HCT116 (cell line): ENCODE data around the gene NACC1. TPM values are rescaled to one million over a fixed set of nuclear protein-coding genes. Genes with fewer than 3 reads are reported as not detected.

Experiments used
- ATAC-seq: fragments of 200-7000 bp; cut with Tn5 transposase; 2 replicates; pipeline ENCODE4 v1.9.1; 2020; ENCODE audit warnings: mild to moderate bottlenecking, moderate library complexity
- BruUV-seq: library from RNA; stranded (reverse); fragments of 400-500 nt; replicated peaks from 2 replicates; lab custom pipeline; 2021; lab: Mats Ljungman, UMichigan
- CTCF ChIA-PET: fragments of 300-600 bp; sonication (Branson Sonifier 250); formaldehyde crosslinking; loops from one replicate; lab custom pipeline; 2021; ENCODE audit warnings: antibody characterized with exemption; lab: Charles Lee
- POLR2A ChIA-PET: fragments of 300-600, 350-600 bp; sonication (Branson Sonifier 250); formaldehyde crosslinking; loops from one replicate; lab custom pipeline; 2021; ENCODE audit warnings: antibody characterized with exemption; lab: Charles Lee
- RAD21 ChIA-PET, 2 experiments: fragments of 300-600 bp; sonication (Branson Sonifier 250); formaldehyde crosslinking; loops; one replicate each; lab custom pipeline; 2023; ENCODE audit warnings: low total read pairs in 2 of 2; ENCODE audit not compliant: uncharacterized antibody in 2 of 2, unreplicated experiment in 2 of 2, low non-redundant PET in 1 of 2; lab: Charles Lee
- DNase-seq: peaks from one replicate; pipeline ENCODE4 v3.0.0-alpha.2; 2010; ENCODE audit warnings: low read depth, low spot score
- H2AFZ ChIP-seq: fragments of 200-600 bp; shearing (Covaris generic), sonication (generic); 2 replicates; pipeline ENCODE4 v1.6.1; 2017; ENCODE audit warnings: low read depth, mixed run types, mixed read lengths, antibody characterized with exemption, low read length; ENCODE audit not compliant: poor library complexity, severe bottlenecking
- H3K27ac ChIP-seq: 2 replicates; pipeline ENCODE4 v1.5.1; 2012; ENCODE audit warnings: low read depth, low read length
- H3K27me3 ChIP-seq: fragments of 200-600 bp; sonication (generic); 2 replicates; pipeline ENCODE4 v1.6.1; 2016; ENCODE audit warnings: mixed run types, low read length, mixed read lengths; ENCODE audit not compliant: insufficient read depth
- H3K36me3 ChIP-seq, 2 experiments: fragments of 200-500 bp in 1 of 2; fragments of 200-600 bp in 1 of 2; sonication (Bioruptor generic) in 1 of 2; sonication (generic) in 1 of 2; 2 replicates each; pipeline versions ENCODE4 v1.5.1 to v1.6.1; 2014 to 2016; ENCODE audit warnings: low read length in 2 of 2, inconsistent platforms in 1 of 2, mixed read lengths in 1 of 2, mixed run types in 1 of 2; ENCODE audit not compliant: insufficient read depth in 2 of 2, control insufficient read depth in 1 of 2
- H3K4me1 ChIP-seq, 2 experiments: fragments of 200-600 bp in 1 of 2; sonication (generic) in 1 of 2; 2 replicates each; pipeline versions ENCODE4 v1.5.1 to v1.6.1; 2012 to 2017; ENCODE audit warnings: low read length in 2 of 2, inconsistent platforms in 1 of 2, mild to moderate bottlenecking in 1 of 2, mixed read lengths in 1 of 2, mixed run types in 1 of 2, moderate library complexity in 1 of 2; ENCODE audit not compliant: insufficient read depth in 2 of 2, control insufficient read depth in 1 of 2
- H3K4me2 ChIP-seq: fragments of 200-600 bp; sonication (generic); 2 replicates; pipeline ENCODE4 v1.6.1; 2017; ENCODE audit warnings: mixed run types, low read length, mixed read lengths
- H3K4me3 ChIP-seq, 2 experiments: fragments of 200-600 bp in 1 of 2; sonication (generic) in 1 of 2; replicated peaks in 1 of 2; 2 replicates each; pipeline ENCODE4 v1.5.1; 2011 to 2016; ENCODE audit warnings: low read length in 2 of 2, control low read depth in 1 of 2, low read depth in 1 of 2, mild to moderate bottlenecking in 1 of 2, mixed read lengths in 1 of 2, mixed run types in 1 of 2
- H3K79me2 ChIP-seq: fragments of 200-600 bp; sonication (generic); 2 replicates; pipeline ENCODE4 v1.6.1; 2017; ENCODE audit warnings: mild to moderate bottlenecking, mixed run types, low read length, moderate library complexity, mixed read lengths; ENCODE audit not compliant: insufficient read depth
- H3K9ac ChIP-seq: fragments of 200-600 bp; sonication (generic); 2 replicates; pipeline ENCODE4 v1.6.1; 2016; ENCODE audit warnings: low read length, mixed read lengths
- H3K9me2 ChIP-seq: fragments of 200-600 bp; sonication (generic), shearing (Covaris generic); 2 replicates; pipeline ENCODE4 v1.6.1; 2017; ENCODE audit warnings: mixed run types, mild to moderate bottlenecking, moderate library complexity; ENCODE audit not compliant: insufficient read depth
- H3K9me3 ChIP-seq, 2 experiments: fragments of 200-500 bp in 1 of 2; fragments of 200-600 bp in 1 of 2; sonication (Bioruptor generic) in 1 of 2; sonication (generic) in 1 of 2; 2 replicates each; pipeline ENCODE4 v1.6.1; 2014 to 2017; ENCODE audit warnings: low read length in 2 of 2, mixed read lengths in 2 of 2, inconsistent platforms in 1 of 2, low read depth in 1 of 2, mild to moderate bottlenecking in 1 of 2, mixed run types in 1 of 2, moderate library complexity in 1 of 2; ENCODE audit not compliant: control insufficient read depth in 1 of 2, insufficient read depth in 1 of 2
- H4K20me1 ChIP-seq: fragments of 200-600 bp; sonication (generic), shearing (Covaris generic); 2 replicates; pipeline ENCODE4 v1.6.1; 2017; ENCODE audit warnings: mixed run types, mild to moderate bottlenecking, moderate library complexity; ENCODE audit not compliant: insufficient read depth
- CEBPB ChIP-seq: IDR thresholded peaks from 2 replicates; pipeline ENCODE4 v1.6.1; 2012; ENCODE audit warnings: low read depth
- CTCF ChIP-seq, 3 experiments: fragments of 200-600 bp in 1 of 3; sonication (generic) in 1 of 3; IDR thresholded peaks in 2 of 3; conservative IDR thresholded peaks in 1 of 3; 2 replicates each; pipeline ENCODE4 v1.5.1; 2012 to 2017; ENCODE audit warnings: low read depth in 2 of 3, low read length in 2 of 3, antibody characterized with exemption in 1 of 3, borderline replicate concordance in 1 of 3, control low read depth in 1 of 3, mild to moderate bottlenecking in 1 of 3, mixed read lengths in 1 of 3, mixed run types in 1 of 3, moderate library complexity in 1 of 3; ENCODE audit not compliant: insufficient read depth in 1 of 3
- EGR1 ChIP-seq: IDR thresholded peaks from 2 replicates; pipeline ENCODE4 v1.6.1; 2012; ENCODE audit warnings: low read depth
- ELF1 ChIP-seq: IDR thresholded peaks from 2 replicates; pipeline ENCODE4 v1.6.1; 2012; ENCODE audit warnings: low read depth, borderline replicate concordance
- EZH2 ChIP-seq: fragments of 200-600 bp; sonication (generic); IDR thresholded peaks from 2 replicates; pipeline ENCODE4 v1.6.1; 2017; ENCODE audit warnings: antibody characterized with exemption, mixed run types
- FOSL1 ChIP-seq: IDR thresholded peaks from 2 replicates; pipeline ENCODE4 v1.6.1; 2012; ENCODE audit warnings: low read depth
- JUND ChIP-seq: IDR thresholded peaks from 2 replicates; pipeline ENCODE4 v1.6.1; 2012
- POLR2A ChIP-seq: IDR thresholded peaks from 2 replicates; pipeline ENCODE4 v1.7.0; 2011; ENCODE audit warnings: borderline replicate concordance; ENCODE audit not compliant: insufficient read depth, insufficient read length; ENCODE audit errors: extremely low read depth
- POLR2AphosphoS5 ChIP-seq: IDR thresholded peaks from 2 replicates; pipeline ENCODE4 v1.6.1; 2011; ENCODE audit warnings: mild to moderate bottlenecking, low read depth, low read length, moderate library complexity
- SIN3A ChIP-seq: IDR thresholded peaks from 2 replicates; pipeline ENCODE4 v1.6.1; 2012; ENCODE audit warnings: low read depth
- SP1 ChIP-seq: IDR thresholded peaks from 2 replicates; pipeline ENCODE4 v1.6.1; 2012; ENCODE audit warnings: low read depth
- TCF7L2 ChIP-seq: IDR thresholded peaks from 2 replicates; pipeline ENCODE4 v1.7.0; 2011; ENCODE audit warnings: borderline replicate concordance, inconsistent platforms; ENCODE audit not compliant: insufficient read depth, insufficient read length; ENCODE audit errors: extremely low read depth
- YY1 ChIP-seq: IDR thresholded peaks from 2 replicates; pipeline ENCODE4 v1.6.1; 2011; ENCODE audit warnings: low read length, low read depth, moderate library complexity, mild to moderate bottlenecking; ENCODE audit not compliant: insufficient replicate concordance; ENCODE audit errors: extremely low read depth
- ZBTB33 ChIP-seq: IDR thresholded peaks from 2 replicates; pipeline ENCODE4 v1.6.1; 2011; ENCODE audit warnings: mild to moderate bottlenecking, low read length, moderate library complexity; ENCODE audit not compliant: insufficient replicate concordance; ENCODE audit errors: extremely low read depth
- intact Hi-C: fragments of 100-400 bp; cut with micrococcal nuclease; formaldehyde crosslinking; loops from 2 replicates; pipeline ENCODE4 v1.10.0; 2022
- total RNA-seq: library from RNA; stranded (reverse); gene quantifications from one replicate; pipeline ENCODE4 v1.2.1, GENCODE V29; 2021; ENCODE audit not compliant: unreplicated experiment
- TF ChIP-seq, protein P1 (sequence below): IDR thresholded peaks from 2 replicates; pipeline ENCODE4 v1.6.1; 2012

Gene NACC1
- total RNA-seq, 1 experiment from 2014 or later: 181 TPM

- TF ChIP-seq ZBTB33 (no peak), EZH2 (no peak), TCF7L2 (no peak), SP1 (no peak), POLR2AphosphoS5 (no peak; the same call in 1 of the 2 replicates), JUND (no peak), CEBPB (no peak), YY1 (no peak)
- TF ChIP-seq, protein P1, sequence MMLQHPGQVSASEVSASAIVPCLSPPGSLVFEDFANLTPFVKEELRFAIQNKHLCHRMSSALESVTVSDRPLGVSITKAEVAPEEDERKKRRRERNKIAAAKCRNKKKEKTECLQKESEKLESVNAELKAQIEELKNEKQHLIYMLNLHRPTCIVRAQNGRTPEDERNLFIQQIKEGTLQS: no peak
Observed at GRCh38 chr19:13132471-13133180, 14.6 kb downstream of the NACC1 start (continued).

DNA sequence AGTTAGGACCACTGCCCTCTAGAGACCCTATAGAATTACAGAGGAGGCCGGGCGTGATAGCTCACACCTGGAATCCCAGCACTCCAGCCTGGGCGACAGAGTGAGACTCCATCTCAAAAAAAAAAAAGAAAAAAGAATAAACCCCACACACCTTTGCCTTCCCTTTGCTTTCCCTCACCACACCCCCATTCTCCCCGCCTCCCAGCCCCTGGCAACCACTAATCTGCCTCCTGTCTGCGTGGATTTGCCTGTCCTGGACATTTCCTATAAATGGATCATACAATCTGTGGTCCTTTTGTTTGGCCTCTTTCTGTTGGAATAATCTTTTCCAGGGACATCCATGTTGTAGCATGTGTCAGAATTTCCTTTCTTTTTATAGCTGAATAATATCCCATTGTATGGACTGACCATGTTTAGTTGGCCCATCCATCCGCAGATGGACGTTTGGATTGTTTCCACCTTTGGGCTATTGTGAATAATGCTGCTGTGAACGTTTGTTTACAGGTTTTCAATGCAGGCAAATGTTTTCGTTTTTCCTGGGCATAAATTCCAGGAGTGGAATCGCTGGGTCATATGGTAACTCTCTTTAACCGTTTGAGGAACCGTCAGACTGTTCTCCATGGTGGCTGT lies 15.3 kb downstream of the NACC1 start:
- H3K9me2 ChIP-seq: no peaks in the 10 kb centered on the region
- no peak overlapping the region for H3K9ac ChIP-seq
- ChIA-PET POLR2A (no interaction called here), CTCF (no interaction called here), RAD21 (no interaction called here)
- BruUV-seq: no TSS peak
- H4K20me1 ChIP-seq: peaks cover 9% of the 10 kb centered on the region; the same call in 1 of the 2 replicates
- ATAC-seq (no peak), DNase-seq (no peak)
- peaks cover 64% of the 10 kb centered on the region for H3K79me2 ChIP-seq
- no peaks in the 10 kb centered on the region for H3K27me3 ChIP-seq
- no peak overlapping the region for H3K4me3 ChIP-seq
- TF ChIP-seq CTCF (IDR thresholded peaks at IDR 0.05 in 2 of 3, conservative IDR thresholded peaks at IDR 0.05 in 1 of 3; ENCODE audit: borderline replicate concordance in 1 of 3, insufficient read depth in 1 of 3, low read depth in 2 of 3, low read length in 2 of 3): no peak
- TF ChIP-seq CEBPB: no peak
- no peak for TF ChIP-seq POLR2AphosphoS5
- TF ChIP-seq SIN3A: no peak
- TF ChIP-seq ELF1: no peak
- TF ChIP-seq EGR1: no peak
- TF ChIP-seq FOSL1: no peak
- no peak for TF ChIP-seq POLR2A
- H3K36me3 ChIP-seq: peaks cover 10 to 34% of the 10 kb centered on the region in 2 experiments; a peak in 3 of 4 replicates
- no peak overlapping the region for H2AFZ ChIP-seq
- no peak overlapping the region for H3K4me2 ChIP-seq
- peaks cover 2 to 31% of the 10 kb centered on the region in 2 experiments; a peak in 3 of 4 replicates for H3K4me1 ChIP-seq
- H3K9me3 ChIP-seq: no peaks in the 10 kb centered on the region
- intact Hi-C loops: no loop called here
- no peak overlapping the region for H3K27ac ChIP-seq
